Naive thymus-derived CD4-positive, alpha-beta T cell (primary cell): ENCODE measurements around the gene PRRC2C. TPM values are rescaled to one million over a fixed set of nuclear protein-coding genes. Genes with fewer than 3 reads are reported as not detected.
"Not testable (repeated sequence)": the region's sequence is repeated elsewhere in the genome, so short reads cannot be mapped to it uniquely, and the experiment has no call there.

ENCODE experiments used
- ATAC-seq: fragments of 150-1000 bp; cut with Tn5 transposase; 2 replicates; pipeline ENCODE4 v1.10.0; 2021; ENCODE audit warnings: mild to moderate bottlenecking, moderate library complexity
- CTCF ChIA-PET: fragments of 350-600 bp; sonication (Branson Sonifier 250); formaldehyde crosslinking; loops from one replicate; lab custom pipeline; 2021; ENCODE audit warnings: antibody characterized with exemption; lab: Charles Lee
- POLR2A ChIA-PET: fragments of 350-600 bp; sonication (Branson Sonifier 250); formaldehyde crosslinking; loops from one replicate; lab custom pipeline; 2021; ENCODE audit warnings: antibody characterized with exemption, inconsistent platforms; lab: Charles Lee
- DNase-seq, 9 donors: peaks; one replicate each; pipeline versions ENCODE4 v3.0.0 to v3.0.0-alpha.2; 2020 to 2022; ENCODE audit warnings: mixed read lengths in 1 of 9
- H3K27ac ChIP-seq: one replicate; pipeline ENCODE4 v1.7.0; 2013; ENCODE audit warnings: mild to moderate bottlenecking, low read depth, low read length, moderate library complexity
- H3K27me3 ChIP-seq, 2 donors: one replicate each; pipeline ENCODE4 v1.7.0; 2013; ENCODE audit warnings: low read length in 2 of 2, mild to moderate bottlenecking in 2 of 2, moderate library complexity in 2 of 2; ENCODE audit not compliant: control insufficient read depth in 2 of 2, insufficient read depth in 2 of 2
- H3K36me3 ChIP-seq, 3 experiments: 1 replicate in 2 of 3; 2 replicates in 1 of 3; pipeline ENCODE4 v1.7.0; 2013; ENCODE audit warnings: low read length in 3 of 3, mild to moderate bottlenecking in 3 of 3, moderate library complexity in 1 of 3; ENCODE audit not compliant: insufficient read depth in 3 of 3, control insufficient read depth in 2 of 3
- H3K4me1 ChIP-seq, 2 donors: one replicate each; pipeline ENCODE4 v1.7.0; 2013; ENCODE audit warnings: low read length in 2 of 2, mild to moderate bottlenecking in 2 of 2, moderate library complexity in 1 of 2; ENCODE audit not compliant: control insufficient read depth in 2 of 2, insufficient read depth in 2 of 2
- H3K4me3 ChIP-seq: 2 replicates; pipeline ENCODE4 v1.7.0; 2013; ENCODE audit warnings: mild to moderate bottlenecking, low read length
- H3K9me3 ChIP-seq, 3 experiments: 1 replicate in 2 of 3; 2 replicates in 1 of 3; pipeline ENCODE4 v1.7.0; 2013; ENCODE audit warnings: low read length in 3 of 3; ENCODE audit not compliant: control insufficient read depth in 2 of 3
- H3K27ac Mint-ChIP-seq, 9 donors: one replicate each; pipeline ENCODE4 v1.8.0; 2020 to 2022; ENCODE audit warnings: mixed read lengths in 9 of 9, mild to moderate bottlenecking in 8 of 9, moderate library complexity in 5 of 9, inconsistent platforms in 2 of 9
- H3K27me3 Mint-ChIP-seq, 5 donors: one replicate each; pipeline ENCODE4 v1.8.0; 2021 to 2022; ENCODE audit warnings: mixed read lengths in 5 of 5, mild to moderate bottlenecking in 1 of 5
- H3K36me3 Mint-ChIP-seq, 5 donors: one replicate each; pipeline ENCODE4 v1.8.0; 2020 to 2022; ENCODE audit warnings: mixed read lengths in 5 of 5, mild to moderate bottlenecking in 3 of 5, inconsistent platforms in 1 of 5
- H3K4me1 Mint-ChIP-seq, 7 donors: one replicate each; pipeline ENCODE4 v1.8.0; 2020 to 2022; ENCODE audit warnings: mixed read lengths in 7 of 7, mild to moderate bottlenecking in 3 of 7, inconsistent platforms in 1 of 7
- H3K4me3 Mint-ChIP-seq, 10 donors: one replicate each; pipeline ENCODE4 v1.8.0; 2020 to 2022; ENCODE audit warnings: mild to moderate bottlenecking in 10 of 10, mixed read lengths in 10 of 10, moderate library complexity in 6 of 10, inconsistent platforms in 2 of 10
- H3K9me3 Mint-ChIP-seq, 11 donors: one replicate each; pipeline ENCODE4 v1.8.0; 2020 to 2022; ENCODE audit warnings: mixed read lengths in 11 of 11, mild to moderate bottlenecking in 4 of 11, inconsistent platforms in 1 of 11, moderate library complexity in 1 of 11
- intact Hi-C, 2 donors: fragments of 100-400 bp; cut with micrococcal nuclease; formaldehyde crosslinking; loops; one replicate each; pipeline ENCODE4 v1.15.1; 2023
- polyA plus RNA-seq, 2 donors: library from polyadenylated mRNA; unstranded; fragments of 300-500 nt; fragmentation: Illumina TruSeq; gene quantifications; one replicate each; pipeline ENCODE4 v1.2.3, GENCODE V29; 2021
- total RNA-seq, 6 experiments: library from RNA in 5 of 6; stranded (reverse) in 5 of 6; gene quantifications; 1 replicate in 5 of 6; 2 replicates in 1 of 6; pipeline ENCODE4 v1.2.3 and lab custom pipeline; 2021 to 2026

PRRC2C gene
- total RNA-seq (100 to 1,000 TPM; 256 to 341 (median 293) TPM), polyA plus RNA-seq (100 to 1,000 TPM in 1 of 2 donors, 10 to 100 TPM in 1; 45.2 to 107 TPM), total RNA-seq (lab: John Stamatoyannopoulos, UW) (698 reads per million, percentile 98 among the genes with 10 or more reads in this experiment)

DNA sequence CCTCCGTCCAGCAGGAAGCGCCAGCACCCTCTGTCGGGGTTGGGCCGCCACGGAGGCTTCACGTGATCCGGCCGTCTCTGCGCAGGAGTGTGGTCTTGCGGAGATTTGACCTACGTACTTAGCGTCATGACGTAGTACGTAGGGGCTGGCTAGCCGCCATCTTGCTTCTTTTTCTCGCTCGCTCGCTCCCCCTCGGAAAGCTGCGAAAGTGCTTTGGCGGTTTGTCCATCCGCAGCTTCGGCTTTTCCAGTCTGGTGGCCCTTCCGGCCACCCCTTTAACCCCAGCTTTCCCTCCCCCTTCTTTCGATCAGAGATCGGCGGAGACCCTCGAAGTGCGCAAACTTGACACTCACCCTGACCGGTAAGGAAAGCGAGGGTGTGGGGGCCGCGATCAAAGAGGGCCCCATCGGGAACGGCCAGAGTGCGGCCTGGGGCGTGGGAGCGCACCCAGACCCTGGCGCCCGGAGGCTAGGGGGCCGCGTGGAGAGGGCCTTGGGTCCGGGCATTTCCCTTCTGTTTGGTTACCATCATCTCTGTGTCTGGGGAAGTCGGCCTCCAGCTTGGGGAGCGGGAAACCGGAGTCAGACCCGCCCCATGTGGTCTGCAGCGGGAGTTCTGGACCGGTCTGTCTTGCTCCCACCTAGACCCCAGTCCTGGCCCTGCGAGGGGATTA lies at the start of gene PRRC2C:
Gene PRRC2C, plus strand, starts transcription at position 156 of the 673 bp plus-strand sequence. CDS start 26,559 bp downstream, outside the sequence.
- H3K4me3 Mint-ChIP-seq, result peak within 1 kb of the TSS; percentile 83 to 99 (median 96)
- no peaks in the 10 kb centered on the region for H3K9me3 ChIP-seq
- H3K27me3 Mint-ChIP-seq, result no peaks in the 10 kb centered on the region
- intact Hi-C loops, result loop anchor here (1.0 to 10.0 kb wide), 26 partner anchors 10 to 1998 kb away; partner anchors contain the start of genes DNM3 (in 2 of the 2), FMO4 (in 2 of the 2), KIFAP3 (in 2 of the 2) and METTL13 (in 2 of the 2)
- H3K36me3 Mint-ChIP-seq, result peaks cover 0 to 11% (median 5%) of the 10 kb centered on the region in 5 donors
- peak within 1 kb of the TSS; percentile 93 for H3K4me3 ChIP-seq
- CTCF ChIA-PET, result interaction anchor here (0.9 to 1.6 kb wide), 8 partner anchors 8 to 1592 kb away, joined by 3 to 10 read pairs (median 3); partner anchors contain the start of gene SCYL3
- ATAC-seq, result peak; percentile 93
- H3K9me3 Mint-ChIP-seq, result peaks cover 0 to 5% (median 0%) of the 10 kb centered on the region in 11 donors
- POLR2A ChIA-PET, result interaction anchor here (0.6 to 2.9 kb wide), 21 partner anchors 11 to 1992 kb away, joined by 3 to 19 read pairs (median 4); partner anchors contain the start of genes DNM3, FMO4, METTL13 and SCYL3
- H3K27ac Mint-ChIP-seq, result peak within 1 kb of the TSS; percentile 92 to 100 (median 97)
- H3K27me3 ChIP-seq, result no peaks in the 10 kb centered on the region
- peaks cover 34 to 46% of the 10 kb centered on the region in 2 donors for H3K4me1 ChIP-seq
- H3K4me1 Mint-ChIP-seq, result peaks cover 39 to 54% (median 49%) of the 10 kb centered on the region in 7 donors
- H3K27ac ChIP-seq, result peak within 1 kb of the TSS; percentile 99
- peak; percentile 80 to 95 (median 94) for DNase-seq
- peaks cover 0 to 5% (median 5%) of the 10 kb centered on the region in 3 experiments for H3K36me3 ChIP-seq

- Histone ChIP-seq H3K4me1 (no peaks in the 10 kb centered on the region), H3K27me3 (no peaks in the 10 kb centered on the region), H3K9me3 (no peaks in the 10 kb centered on the region), H3K27ac (no peak overlapping the region), H3K36me3 (no peaks in the 10 kb centered on the region), H3K4me3 (no peak overlapping the region)
- peaks cover 0 to 4% (median 0%) of the 10 kb centered on the region in 5 donors for H3K27me3 Mint-ChIP-seq
- intact Hi-C loops, result no loop called here
- H3K4me3 Mint-ChIP-seq, result no peak overlapping the region
- ATAC-seq (no peak), DNase-seq (no peak)
- ChIA-PET POLR2A (no interaction called here), CTCF (no interaction called here)
- no peaks in the 10 kb centered on the region for H3K36me3 Mint-ChIP-seq
- peaks cover 10 to 24% (median 19%) of the 10 kb centered on the region in 7 donors for H3K4me1 Mint-ChIP-seq
- H3K9me3 Mint-ChIP-seq, result no peaks in the 10 kb centered on the region
- H3K27ac Mint-ChIP-seq, result no peak overlapping the region
Measured at GRCh38 chr1:171438441-171438840, 46.9 kb upstream of the PRRC2C start.

DNA sequence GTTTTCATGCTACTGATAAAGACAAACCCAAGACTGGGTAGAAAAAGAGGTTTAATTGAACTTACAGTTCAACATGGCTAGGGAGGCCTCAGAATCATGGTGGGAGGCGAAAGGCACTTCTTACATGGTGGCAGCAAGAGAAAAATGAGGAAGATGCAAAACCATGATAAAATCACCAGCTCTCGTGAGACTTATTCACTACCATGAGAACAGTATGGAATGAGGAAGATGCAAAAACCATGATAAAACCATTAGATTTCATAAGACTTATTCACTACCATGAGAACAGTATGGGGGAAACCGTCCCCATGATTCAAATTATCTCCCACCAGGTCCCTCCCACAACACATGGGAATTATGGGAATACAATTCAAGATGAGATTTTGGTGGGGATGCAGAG lies 45.1 kb upstream of the PRRC2C start:
- H3K4me3 ChIP-seq, H3K36me3 Mint-ChIP-seq, H3K9me3 ChIP-seq, H3K4me1 ChIP-seq, ATAC-seq, H3K27ac Mint-ChIP-seq, POLR2A ChIA-PET, CTCF ChIA-PET, H3K9me3 Mint-ChIP-seq, H3K27me3 Mint-ChIP-seq, DNase-seq, H3K4me3 Mint-ChIP-seq, H3K27ac ChIP-seq, H3K36me3 ChIP-seq, intact Hi-C loops, H3K27me3 ChIP-seq: not testable (repeated sequence)
- H3K4me1 Mint-ChIP-seq, result peaks cover 0 to 13% (median 7%) of the 10 kb centered on the region in 7 donors

GRCh38 chr1:171441278-171441895 lies 43.9 kb upstream of the PRRC2C start:
- H3K27ac Mint-ChIP-seq, H3K9me3 Mint-ChIP-seq, H3K4me1 Mint-ChIP-seq, H3K27ac ChIP-seq, H3K4me3 Mint-ChIP-seq, H3K4me1 ChIP-seq, CTCF ChIA-PET, H3K27me3 ChIP-seq, intact Hi-C loops, ATAC-seq, DNase-seq, POLR2A ChIA-PET, H3K36me3 Mint-ChIP-seq, H3K4me3 ChIP-seq, H3K9me3 ChIP-seq, H3K36me3 ChIP-seq, H3K27me3 Mint-ChIP-seq: not testable (repeated sequence)

DNA sequence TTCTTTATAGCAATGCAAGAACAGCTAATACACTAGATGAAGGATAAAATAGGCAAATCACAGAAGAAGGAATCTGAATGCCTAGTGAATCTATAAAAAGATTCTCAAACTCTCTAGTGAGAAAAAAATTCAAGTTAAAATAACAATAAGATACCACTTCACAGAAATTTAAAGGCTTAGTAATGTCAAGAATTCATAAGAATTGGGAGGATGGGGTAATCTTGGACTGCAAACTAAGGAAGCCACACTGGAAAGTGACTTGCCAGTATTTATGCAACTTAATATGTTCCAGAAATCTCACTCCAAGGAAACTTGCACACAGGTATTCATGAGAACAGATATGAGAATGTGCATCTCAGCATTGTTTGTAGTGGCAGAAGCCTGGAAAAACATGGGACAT lies 38.9 kb upstream of the PRRC2C start:
- no peak overlapping the region for H3K27ac Mint-ChIP-seq
- POLR2A ChIA-PET, result no interaction called here
- no peak overlapping the region for H3K27ac ChIP-seq
- peaks cover 0 to 8% (median 0%) of the 10 kb centered on the region in 5 donors for H3K27me3 Mint-ChIP-seq
- H3K4me1 ChIP-seq, result no peaks in the 10 kb centered on the region
- H3K4me3 Mint-ChIP-seq, result no peak overlapping the region
- DNase-seq, result no peak
- H3K9me3 ChIP-seq, result no peaks in the 10 kb centered on the region
- peaks cover 0 to 2% (median 0%) of the 10 kb centered on the region in 11 donors for H3K9me3 Mint-ChIP-seq
- no peak overlapping the region for H3K4me3 ChIP-seq
- intact Hi-C loops, result no loop called here
- no peak for ATAC-seq
- CTCF ChIA-PET, result no interaction called here
- H3K4me1 Mint-ChIP-seq, result no peaks in the 10 kb centered on the region
- H3K36me3 ChIP-seq, result no peaks in the 10 kb centered on the region
- no peaks in the 10 kb centered on the region for H3K27me3 ChIP-seq
- no peaks in the 10 kb centered on the region for H3K36me3 Mint-ChIP-seq

- ATAC-seq (no peak), DNase-seq (no peak)
- Mint-ChIP-seq H3K36me3 (peaks cover 0 to 4% (median 4%) of the 10 kb centered on the region in 5 donors), H3K9me3 (peaks cover 0 to 16% (median 6%) of the 10 kb centered on the region in 11 donors), H3K4me3 (no peak overlapping the region), H3K27me3 (peaks cover under 1 to 24% (median 9%) of the 10 kb centered on the region in 5 donors), H3K4me1 (no peaks in the 10 kb centered on the region), H3K27ac (no peak overlapping the region)
- intact Hi-C loops, result no loop called here
- no peaks in the 10 kb centered on the region for H3K9me3 ChIP-seq
- H3K27ac ChIP-seq, result no peak overlapping the region
- no peaks in the 10 kb centered on the region for H3K36me3 ChIP-seq
- H3K4me1 ChIP-seq, result no peaks in the 10 kb centered on the region
- no peaks in the 10 kb centered on the region for H3K27me3 ChIP-seq
- ChIA-PET POLR2A (no interaction called here), CTCF (no interaction called here)
- H3K4me3 ChIP-seq, result no peak overlapping the region
Measured at GRCh38 chr1:171455967-171456366, 29.4 kb upstream of the PRRC2C start.
